GM10248 (cell line): ENCODE results near the gene CFAP77.

Experiments
- CTCF ChIA-PET: fragments of 300-600 bp; sonication (Branson Sonifier 250); formaldehyde crosslinking; extraction: SDS; loops from one replicate; lab custom pipeline; 2021; ENCODE audit warnings: antibody characterized with exemption; lab: Yijun Ruan, JAX
- POLR2A ChIA-PET: fragments of 350-650 bp; sonication (Branson Sonifier 250); formaldehyde crosslinking; extraction: SDS; loops from one replicate; lab custom pipeline; 2020; ENCODE audit warnings: antibody characterized with exemption; lab: Yijun Ruan, JAX
- DNase-seq: peaks from one replicate; pipeline ENCODE4 v3.0.0; 2012; ENCODE audit errors: extremely low spot score
- CTCF ChIP-seq: IDR thresholded peaks from 2 replicates; pipeline ENCODE4 v1.5.1; 2012; ENCODE audit warnings: mild to moderate bottlenecking, low read depth; ENCODE audit errors: extremely low read depth, missing control alignments, control extremely low read depth

The CFAP77 gene

GRCh38 chr9:132555528-132555927 is 145.5 kb downstream of the CFAP77 start:
- POLR2A ChIA-PET, result no interaction called here
- DNase-seq, result no peak
- CTCF ChIA-PET, result no interaction called here
- TF ChIP-seq CTCF, result no peak

- no peak for TF ChIP-seq CTCF
- POLR2A ChIA-PET, result no interaction called here
- CTCF ChIA-PET, result no interaction called here
- DNase-seq, result no peak
These were observed 146.2 kb downstream of the CFAP77 start for GRCh38 chr9:132556235-132556634.

- ChIA-PET CTCF (no interaction called here), POLR2A (no interaction called here)
- DNase-seq, result no peak
- no peak for TF ChIP-seq CTCF
These were observed 146.7 kb downstream of the CFAP77 start for GRCh38 chr9:132556714-132557113.

GRCh38 chr9:132557159-132557558 is 147.1 kb downstream of the CFAP77 start:
- no peak for TF ChIP-seq CTCF
- ChIA-PET CTCF (no interaction called here), POLR2A (no interaction called here)
- DNase-seq, result no peak

- TF ChIP-seq CTCF, result no peak
- CTCF ChIA-PET, result no interaction called here
- DNase-seq, result no peak
- POLR2A ChIA-PET, result no interaction called here
These were observed 149.7 kb downstream of the CFAP77 start for GRCh38 chr9:132559711-132560110.

- POLR2A ChIA-PET, result no interaction called here
- no peak for DNase-seq
- CTCF ChIA-PET, result no interaction called here
- no peak for TF ChIP-seq CTCF
These were observed 150.7 kb downstream of the CFAP77 start for GRCh38 chr9:132560616-132561202.

- ChIA-PET CTCF (no interaction called here), POLR2A (no interaction called here)
- no peak for TF ChIP-seq CTCF
- DNase-seq, result no peak
These were observed 152.2 kb downstream of the CFAP77 start for GRCh38 chr9:132562306-132562573.
